Sigmoid colon (tissue), 4 donors: Measurements from ENCODE around the gene ST3GAL2.

ENCODE experiments used
- EP300 ChIP-seq, 4 donors: sonication (generic); formaldehyde crosslinking; IDR thresholded peaks; one replicate each; pipeline ENCODE4 v1.6.1; 2017; ENCODE audit warnings: antibody characterized with exemption in 4 of 4
- POLR2A ChIP-seq, 2 donors: fragments of 450-650 bp; IDR thresholded peaks; one replicate each; pipeline ENCODE4 v1.6.1; 2016; ENCODE audit warnings: antibody characterized with exemption in 2 of 2, mild to moderate bottlenecking in 2 of 2, moderate library complexity in 2 of 2
- POLR2AphosphoS5 ChIP-seq, 4 donors: sonication (generic); formaldehyde crosslinking; IDR thresholded peaks; one replicate each; pipeline ENCODE4 v1.6.1; 2017; ENCODE audit warnings: antibody characterized with exemption in 4 of 4
- TF ChIP-seq, protein P1 (sequence below), 4 experiments: fragments of 450-650 bp in 3 of 4; fragments of 200-600 bp in 1 of 4; IDR thresholded peaks; one replicate each; pipeline ENCODE4 v1.5.1; 2016 to 2019; ENCODE audit warnings: antibody characterized with exemption in 4 of 4, mild to moderate bottlenecking in 3 of 4, moderate library complexity in 2 of 4

- TF ChIP-seq, protein P1, sequence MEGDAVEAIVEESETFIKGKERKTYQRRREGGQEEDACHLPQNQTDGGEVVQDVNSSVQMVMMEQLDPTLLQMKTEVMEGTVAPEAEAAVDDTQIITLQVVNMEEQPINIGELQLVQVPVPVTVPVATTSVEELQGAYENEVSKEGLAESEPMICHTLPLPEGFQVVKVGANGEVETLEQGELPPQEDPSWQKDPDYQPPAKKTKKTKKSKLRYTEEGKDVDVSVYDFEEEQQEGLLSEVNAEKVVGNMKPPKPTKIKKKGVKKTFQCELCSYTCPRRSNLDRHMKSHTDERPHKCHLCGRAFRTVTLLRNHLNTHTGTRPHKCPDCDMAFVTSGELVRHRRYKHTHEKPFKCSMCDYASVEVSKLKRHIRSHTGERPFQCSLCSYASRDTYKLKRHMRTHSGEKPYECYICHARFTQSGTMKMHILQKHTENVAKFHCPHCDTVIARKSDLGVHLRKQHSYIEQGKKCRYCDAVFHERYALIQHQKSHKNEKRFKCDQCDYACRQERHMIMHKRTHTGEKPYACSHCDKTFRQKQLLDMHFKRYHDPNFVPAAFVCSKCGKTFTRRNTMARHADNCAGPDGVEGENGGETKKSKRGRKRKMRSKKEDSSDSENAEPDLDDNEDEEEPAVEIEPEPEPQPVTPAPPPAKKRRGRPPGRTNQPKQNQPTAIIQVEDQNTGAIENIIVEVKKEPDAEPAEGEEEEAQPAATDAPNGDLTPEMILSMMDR (IDR thresholded peaks at IDR 0.05): no peak
- no peak for TF ChIP-seq EP300 (IDR thresholded peaks at IDR 0.05)
- TF ChIP-seq POLR2AphosphoS5 (IDR thresholded peaks at IDR 0.05): no peak
- no peak for TF ChIP-seq POLR2A (IDR thresholded peaks at IDR 0.05)
Observed at GRCh38 chr16:70374213-70374612, 64.7 kb downstream of the ST3GAL2 start.
